OCI-LY7 (cell line): ENCODE measurements around the gene RELCH.

Experiments
- EZH2phosphoT487 ChIP-seq: fragments of 200-600 bp; sonication (generic); IDR thresholded peaks from 2 replicates; pipeline ENCODE4 v1.6.1; 2018; ENCODE audit warnings: low read depth, borderline replicate concordance, mild to moderate bottlenecking, mixed run types, antibody characterized with exemption, low read length, moderate library complexity, mixed read lengths
- TF ChIP-seq, protein P1 (sequence below): fragments of 200-600 bp; sonication (generic); conservative IDR thresholded peaks from 2 replicates; pipeline ENCODE4 v1.5.1; 2014; ENCODE audit warnings: mild to moderate bottlenecking, antibody characterized with exemption, low read length, moderate library complexity, mixed read lengths

GRCh38 chr18:62323483-62324180, 136.6 kb downstream of the RELCH start:
- TF ChIP-seq, protein P1, sequence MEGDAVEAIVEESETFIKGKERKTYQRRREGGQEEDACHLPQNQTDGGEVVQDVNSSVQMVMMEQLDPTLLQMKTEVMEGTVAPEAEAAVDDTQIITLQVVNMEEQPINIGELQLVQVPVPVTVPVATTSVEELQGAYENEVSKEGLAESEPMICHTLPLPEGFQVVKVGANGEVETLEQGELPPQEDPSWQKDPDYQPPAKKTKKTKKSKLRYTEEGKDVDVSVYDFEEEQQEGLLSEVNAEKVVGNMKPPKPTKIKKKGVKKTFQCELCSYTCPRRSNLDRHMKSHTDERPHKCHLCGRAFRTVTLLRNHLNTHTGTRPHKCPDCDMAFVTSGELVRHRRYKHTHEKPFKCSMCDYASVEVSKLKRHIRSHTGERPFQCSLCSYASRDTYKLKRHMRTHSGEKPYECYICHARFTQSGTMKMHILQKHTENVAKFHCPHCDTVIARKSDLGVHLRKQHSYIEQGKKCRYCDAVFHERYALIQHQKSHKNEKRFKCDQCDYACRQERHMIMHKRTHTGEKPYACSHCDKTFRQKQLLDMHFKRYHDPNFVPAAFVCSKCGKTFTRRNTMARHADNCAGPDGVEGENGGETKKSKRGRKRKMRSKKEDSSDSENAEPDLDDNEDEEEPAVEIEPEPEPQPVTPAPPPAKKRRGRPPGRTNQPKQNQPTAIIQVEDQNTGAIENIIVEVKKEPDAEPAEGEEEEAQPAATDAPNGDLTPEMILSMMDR = no peak
- no peak for TF ChIP-seq EZH2phosphoT487
